NCI-H510A treated with DMSO at 0.1 percent for 48 hours (cell line): Measurements from ENCODE around the gene KCNN1.
A peak's percentile ranks its signal among the peaks of the same experiment; 100 is the strongest.
"Not testable (repeated sequence)": the region's sequence is repeated elsewhere in the genome, so short reads cannot be mapped to it uniquely, and the experiment has no call there.

Experiments used
- DNase-seq: peaks from one replicate; lab custom pipeline; 2025; lab: John Stamatoyannopoulos, UW

The KCNN1 gene

DNA sequence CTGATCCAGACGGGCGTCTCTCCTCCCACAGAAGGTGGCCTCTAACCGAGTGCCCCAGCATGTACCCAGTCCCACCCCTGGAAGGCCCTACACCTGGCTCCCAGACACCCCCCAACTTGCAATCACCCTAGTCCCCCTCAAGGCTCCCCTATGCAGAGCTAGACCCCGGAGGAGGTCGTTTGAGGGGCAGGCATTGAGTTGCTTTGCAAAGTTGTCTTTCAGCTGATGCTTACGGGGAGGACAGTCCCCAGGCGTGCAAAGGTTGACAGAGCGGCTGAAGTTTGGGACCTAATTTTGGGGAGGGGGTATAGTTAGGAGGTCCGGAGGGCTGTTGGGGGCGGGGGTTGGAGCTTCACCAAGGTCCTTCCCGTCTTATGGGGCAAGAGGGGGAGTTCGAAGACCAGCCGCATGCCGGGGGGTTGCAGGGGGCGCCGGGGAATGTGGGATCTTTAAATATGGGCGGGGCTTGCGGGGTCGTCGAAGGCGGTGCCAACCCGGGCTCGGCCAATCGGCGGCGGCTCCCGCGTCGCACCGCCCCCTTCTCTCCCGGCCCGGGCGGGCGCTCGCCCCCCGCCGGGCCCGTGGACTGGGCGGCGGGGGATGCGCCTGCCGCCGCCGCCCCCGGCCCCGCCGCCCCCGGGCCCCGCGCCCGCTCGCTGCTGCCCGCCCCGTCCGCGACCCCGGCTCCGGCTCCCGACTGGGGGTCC is at the start of gene KCNN1:
Gene KCNN1, plus strand, starts transcription at position 558 of the 707 bp plus-strand sequence. CDS start 6,782 bp downstream, outside the sequence.
- DNase-seq = no peak

DNA sequence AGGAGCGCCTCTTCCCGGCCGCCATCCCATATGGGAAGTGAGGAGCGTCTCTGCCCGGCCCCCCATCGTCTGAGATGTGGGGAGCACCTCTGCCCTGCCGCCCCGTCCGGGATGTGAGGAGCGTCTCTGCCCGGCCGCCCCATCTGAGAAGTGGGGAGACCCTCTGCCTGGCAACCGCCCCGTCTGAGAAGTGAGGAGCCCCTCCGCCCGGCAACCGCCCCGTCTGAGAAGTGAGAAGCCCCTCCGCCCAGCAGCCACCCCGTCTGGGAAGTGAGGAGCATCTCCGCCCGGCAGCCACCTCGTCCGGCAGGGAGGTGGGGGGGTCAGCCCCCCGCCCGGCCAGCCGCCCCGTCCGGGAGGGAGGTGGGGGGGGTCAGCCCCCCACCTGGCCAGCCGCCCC is 48.8 kb upstream of the KCNN1 start:
- DNase-seq = not testable (repeated sequence)

GRCh38 chr19:17919122-17919521 is 47.8 kb upstream of the KCNN1 start:
- DNase-seq = peak; percentile 35

- no peak for DNase-seq
Observed at GRCh38 chr19:17920527-17920926, 46.4 kb upstream of the KCNN1 start.

GRCh38 chr19:17922138-17922537 is 44.8 kb upstream of the KCNN1 start:
- DNase-seq = no peak

DNA sequence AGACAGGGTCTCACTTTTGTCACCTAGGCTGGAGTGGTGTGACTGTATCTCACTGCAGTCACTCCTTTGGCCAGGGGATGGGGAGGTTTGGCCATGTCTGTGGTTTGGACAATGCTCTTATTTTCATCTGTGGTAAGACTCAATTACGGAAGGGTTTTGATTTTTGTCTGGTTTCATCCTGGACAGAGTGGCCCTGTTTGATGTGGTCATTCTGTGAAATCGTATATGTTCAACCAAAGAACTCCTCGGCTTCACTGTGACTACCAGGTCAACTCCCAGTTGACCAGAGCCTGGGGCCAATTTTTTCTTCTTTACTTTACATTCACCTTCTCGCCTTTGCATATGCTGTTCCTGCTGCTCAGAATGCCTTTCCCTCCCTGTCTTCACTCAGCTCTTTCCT is 40.9 kb upstream of the KCNN1 start:
- DNase-seq = no peak

GRCh38 chr19:17929056-17929455 is 37.9 kb upstream of the KCNN1 start:
- no peak for DNase-seq

DNA sequence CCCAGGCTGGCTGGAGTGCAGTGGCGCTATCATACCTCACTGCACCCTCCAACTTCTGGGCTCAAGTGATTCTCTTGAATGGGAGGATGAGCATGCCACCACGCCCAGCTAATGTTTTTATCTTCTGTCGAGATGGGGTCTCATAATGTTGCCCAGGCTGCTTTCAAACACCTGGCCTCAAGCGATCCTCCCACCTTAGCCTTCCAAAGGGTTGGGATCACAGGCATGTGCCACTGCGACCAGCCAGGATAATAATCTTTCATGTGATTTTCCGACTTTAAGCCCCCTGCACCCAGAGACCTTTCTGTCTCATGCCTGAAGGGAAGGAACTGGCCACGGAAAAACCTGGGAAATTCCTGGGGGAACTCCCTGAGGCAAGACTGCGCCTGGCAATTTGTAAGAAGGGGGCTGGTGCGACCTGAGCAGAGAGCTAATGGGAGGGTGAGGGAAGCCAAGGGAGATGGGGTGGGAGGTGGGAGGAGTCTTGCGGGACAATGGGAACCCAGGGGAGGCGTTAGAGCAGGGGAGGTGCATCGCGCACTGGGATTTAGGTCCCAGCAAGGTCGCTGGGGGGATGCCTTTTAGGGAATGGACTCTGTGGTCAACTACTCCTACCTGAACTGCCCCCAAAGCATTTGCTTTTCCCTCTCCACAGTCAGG is 35.2 kb upstream of the KCNN1 start:
- no peak for DNase-seq

DNA sequence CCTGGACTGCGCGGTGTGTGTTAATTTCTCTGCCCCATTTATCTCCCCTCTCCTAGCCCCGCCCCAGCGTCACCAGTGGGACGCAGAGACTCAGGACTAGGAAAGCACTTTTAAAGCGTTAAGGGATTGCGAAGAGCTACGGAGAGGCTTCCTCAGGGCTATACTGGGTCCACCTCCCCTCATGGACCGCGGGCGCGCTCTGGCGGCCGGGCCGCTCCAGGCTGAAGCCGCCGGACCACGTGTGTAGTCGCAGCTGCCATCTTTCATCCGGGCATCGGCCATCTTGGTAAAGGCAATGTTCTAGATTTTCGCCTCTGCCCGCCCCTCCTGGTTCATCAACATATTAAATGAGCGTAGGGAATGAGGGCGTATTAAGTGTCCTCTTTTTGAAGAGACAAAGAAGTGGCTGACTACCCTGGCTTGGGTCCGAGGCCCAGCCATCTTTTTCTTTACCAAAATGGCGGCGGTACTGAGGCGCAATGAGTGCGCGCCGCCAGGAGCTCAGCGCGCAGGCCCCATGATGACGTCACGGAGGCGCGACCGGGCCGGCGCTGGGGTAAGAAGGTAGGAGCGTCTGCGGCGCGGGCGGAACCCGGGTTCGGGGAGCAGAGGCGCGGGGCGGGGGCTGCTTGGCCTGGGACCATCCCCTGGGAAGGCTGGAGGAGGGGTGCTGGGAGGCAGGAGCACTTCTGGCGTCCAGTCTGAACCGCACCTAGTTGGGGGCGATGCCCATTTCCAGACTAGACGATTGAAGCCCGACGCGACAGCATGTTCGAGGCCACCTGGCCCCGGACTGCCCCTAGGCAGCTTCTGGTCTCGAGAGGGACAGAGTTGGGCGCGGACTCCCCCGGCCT is 34.2 kb upstream of the KCNN1 start, which contains the start of gene CCDC124:
Gene CCDC124, plus strand, starts transcription at position 531 of the 854 bp plus-strand sequence. CDS start 3,406 bp downstream, outside the sequence.
- peak; percentile 96 for DNase-seq

GRCh38 chr19:17933414-17934129 is 33.3 kb upstream of the KCNN1 start:
- no peak for DNase-seq

DNA sequence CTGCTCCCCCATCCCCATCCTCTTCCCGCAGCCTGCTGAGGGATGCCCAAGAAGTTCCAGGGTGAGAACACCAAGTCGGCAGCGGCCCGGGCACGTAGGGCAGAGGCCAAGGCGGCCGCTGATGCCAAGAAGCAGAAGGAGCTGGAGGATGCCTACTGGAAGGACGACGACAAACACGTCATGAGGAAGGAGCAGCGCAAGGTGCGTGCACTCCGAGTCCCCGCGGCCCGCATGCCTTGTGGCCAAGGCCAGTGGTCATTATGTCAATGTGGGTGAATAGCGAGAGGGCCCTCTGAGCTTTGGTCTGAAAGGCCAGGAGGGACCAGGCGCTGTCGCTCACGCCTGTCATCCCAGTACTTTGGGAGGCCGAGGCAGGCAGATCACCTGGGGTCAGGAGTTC is 30.5 kb upstream of the KCNN1 start:
- DNase-seq = no peak

GRCh38 chr19:17937371-17937900 is 29.5 kb upstream of the KCNN1 start:
- no peak for DNase-seq

GRCh38 chr19:17938092-17938845 is 28.6 kb upstream of the KCNN1 start:
- peak; percentile 81 for DNase-seq

- DNase-seq = no peak
Observed at GRCh38 chr19:17942181-17942580, 24.7 kb upstream of the KCNN1 start.

- DNase-seq = no peak
Observed at GRCh38 chr19:17942582-17943273, 24.2 kb upstream of the KCNN1 start.

- DNase-seq = no peak
Observed at GRCh38 chr19:17943274-17944221, 23.4 kb upstream of the KCNN1 start.

DNA sequence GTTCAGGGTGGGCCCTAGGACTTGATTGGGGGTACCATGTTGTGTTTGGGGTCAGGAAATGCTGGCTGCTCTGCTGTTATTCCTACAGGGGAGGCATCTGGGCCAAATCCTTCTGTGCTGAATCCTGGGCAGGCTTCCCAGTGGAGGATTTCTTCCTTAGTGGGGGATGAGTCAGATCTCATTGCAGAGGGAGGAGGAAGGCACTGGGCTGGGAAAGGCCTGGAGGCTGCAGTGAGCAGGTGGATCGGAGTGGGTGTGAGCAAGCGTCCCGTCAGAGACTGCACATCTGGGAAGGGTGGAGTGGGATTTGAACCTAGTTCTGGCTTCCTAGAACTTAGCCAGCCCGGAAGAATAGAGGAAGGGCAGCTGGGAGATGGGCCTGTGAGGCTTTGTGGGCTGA is 22.6 kb upstream of the KCNN1 start:
- DNase-seq = no peak

DNA sequence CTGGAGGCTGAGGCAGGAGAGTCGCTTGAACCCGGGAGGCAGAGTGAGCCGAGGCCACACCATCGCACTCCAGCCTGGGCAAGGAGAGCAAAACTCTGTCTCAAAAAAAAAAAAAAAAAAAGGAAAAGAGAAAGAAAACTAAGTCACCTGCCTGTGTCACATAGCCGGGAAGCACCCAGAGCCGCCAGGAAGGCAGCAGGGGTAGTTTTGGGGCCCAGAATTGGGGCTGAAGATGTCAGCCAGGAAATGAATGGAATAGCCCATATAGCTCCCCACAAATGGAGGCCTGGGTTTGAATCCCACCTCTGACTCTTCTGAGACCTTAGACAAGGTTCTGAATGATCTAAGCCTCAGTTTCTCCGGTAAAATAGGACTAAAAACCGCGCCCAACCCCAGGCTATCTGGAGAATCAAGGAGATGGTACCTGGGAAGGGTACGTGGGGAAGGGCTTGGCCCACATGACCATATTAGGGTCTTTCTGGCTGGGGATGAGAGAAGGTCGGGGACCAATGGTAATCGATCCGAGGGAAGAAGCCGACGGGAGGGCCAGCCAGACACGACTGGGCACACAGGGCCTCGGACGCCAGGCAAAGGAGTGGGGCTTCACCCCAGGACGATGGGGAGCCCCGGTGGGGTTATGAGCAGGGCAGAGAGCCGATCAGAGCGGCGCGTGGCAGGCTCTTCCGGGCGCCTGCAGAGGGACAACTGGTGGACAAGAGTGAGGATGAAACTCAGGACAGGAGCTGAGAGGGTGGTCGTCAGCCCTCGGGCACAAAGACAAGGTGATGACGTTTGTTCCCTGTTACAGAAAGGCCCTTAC is 19.7 kb upstream of the KCNN1 start:
- peak; percentile 47 for DNase-seq
